AG10803 (cell line): ENCODE data around the gene ZC3H13.
A peak's percentile ranks its signal among the peaks of the same experiment; 100 is the strongest.

Source experiments
- DNase-seq: peaks from one replicate; pipeline ENCODE4 v3.0.0; 2010; ENCODE audit warnings: low read depth
- H3K4me3 ChIP-seq: 2 replicates; pipeline ENCODE4 v1.5.1; 2011; ENCODE audit warnings: mild to moderate bottlenecking, low read length, control low read depth
- CTCF ChIP-seq: conservative IDR thresholded peaks from 2 replicates; pipeline ENCODE4 v1.5.1; 2011; ENCODE audit warnings: mild to moderate bottlenecking, low read length, control low read depth, inconsistent platforms

The ZC3H13 gene

GRCh38 chr13:46035066-46035465 is 17.5 kb downstream of the ZC3H13 start:
- no peak for TF ChIP-seq CTCF
- H3K4me3 ChIP-seq: no peak overlapping the region
- no peak for DNase-seq

DNA sequence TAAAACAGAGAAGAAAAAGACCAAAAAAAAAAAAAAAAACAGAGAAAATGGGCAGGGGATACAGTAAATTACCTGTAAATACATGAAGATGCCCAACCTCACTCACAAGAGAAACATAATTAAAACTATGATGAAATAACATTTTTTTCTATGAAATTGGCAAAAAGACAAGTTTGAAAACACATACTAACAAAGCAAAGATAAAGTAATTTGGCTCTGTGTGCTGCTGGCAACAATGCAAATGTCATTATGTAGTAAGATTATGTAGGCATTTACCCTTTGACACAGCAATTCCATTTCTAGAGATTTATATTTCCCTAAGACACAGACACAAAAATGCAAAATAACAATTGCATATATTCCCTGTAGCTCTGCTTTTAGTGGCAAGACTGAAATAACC is 20.2 kb downstream of the ZC3H13 start:
- DNase-seq: no peak

GRCh38 chr13:46031581-46032263 is 20.8 kb downstream of the ZC3H13 start:
- no peak for TF ChIP-seq CTCF
- no peak for DNase-seq

More for the DNA sequence above, 20.2 kb downstream of the ZC3H13 start:
- no peak for TF ChIP-seq CTCF
- H3K4me3 ChIP-seq: no peak overlapping the region

GRCh38 chr13:46025157-46025556 is 27.4 kb downstream of the ZC3H13 start:
- TF ChIP-seq CTCF: no peak
- H3K4me3 ChIP-seq: no peak overlapping the region
- DNase-seq: no peak

More at GRCh38 chr13:46031581-46032263, 20.8 kb downstream of the ZC3H13 start:
- H3K4me3 ChIP-seq: no peak overlapping the region

GRCh38 chr13:46022481-46022880 is 30.1 kb downstream of the ZC3H13 start:
- peak; percentile 72 for DNase-seq
- TF ChIP-seq CTCF: no peak
- H3K4me3 ChIP-seq: no peak overlapping the region

DNA sequence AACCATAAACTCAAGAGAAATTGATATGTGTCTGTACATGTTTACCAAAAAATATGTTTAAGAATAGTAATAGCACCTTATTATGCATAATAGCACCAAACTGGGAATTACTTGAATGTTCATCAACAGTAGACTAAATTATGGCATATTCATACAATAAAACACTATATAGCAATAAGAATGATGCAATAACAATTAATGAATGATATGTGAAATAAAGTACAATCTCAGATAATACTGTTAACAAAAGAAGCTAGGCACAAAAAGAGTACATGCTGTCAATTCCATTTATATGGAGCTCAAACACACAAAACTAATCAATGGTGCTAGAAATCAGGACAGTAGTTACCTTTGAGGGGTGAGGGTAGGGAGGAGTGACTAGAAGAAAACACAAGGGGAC is 36.3 kb downstream of the ZC3H13 start:
- no peak for DNase-seq
- H3K4me3 ChIP-seq: no peak overlapping the region
- no peak for TF ChIP-seq CTCF

- DNase-seq: peak; percentile 69
- TF ChIP-seq CTCF: no peak
- no peak overlapping the region for H3K4me3 ChIP-seq
Measured at GRCh38 chr13:46015366-46015765, 37.2 kb downstream of the ZC3H13 start.
